GM10248 (cell line): Measurements from ENCODE around the gene RALGPS2.

Source experiments
- CTCF ChIA-PET: fragments of 300-600 bp; sonication (Branson Sonifier 250); formaldehyde crosslinking; extraction: SDS; loops from one replicate; lab custom pipeline; 2021; ENCODE audit warnings: antibody characterized with exemption; lab: Yijun Ruan, JAX
- POLR2A ChIA-PET: fragments of 350-650 bp; sonication (Branson Sonifier 250); formaldehyde crosslinking; extraction: SDS; loops from one replicate; lab custom pipeline; 2020; ENCODE audit warnings: antibody characterized with exemption; lab: Yijun Ruan, JAX
- DNase-seq: peaks from one replicate; pipeline ENCODE4 v3.0.0; 2012; ENCODE audit errors: extremely low spot score
- TF ChIP-seq, protein P1 (sequence below): IDR thresholded peaks from 2 replicates; pipeline ENCODE4 v1.5.1; 2012; ENCODE audit warnings: mild to moderate bottlenecking, low read depth; ENCODE audit errors: extremely low read depth, missing control alignments, control extremely low read depth

Gene RALGPS2

DNA sequence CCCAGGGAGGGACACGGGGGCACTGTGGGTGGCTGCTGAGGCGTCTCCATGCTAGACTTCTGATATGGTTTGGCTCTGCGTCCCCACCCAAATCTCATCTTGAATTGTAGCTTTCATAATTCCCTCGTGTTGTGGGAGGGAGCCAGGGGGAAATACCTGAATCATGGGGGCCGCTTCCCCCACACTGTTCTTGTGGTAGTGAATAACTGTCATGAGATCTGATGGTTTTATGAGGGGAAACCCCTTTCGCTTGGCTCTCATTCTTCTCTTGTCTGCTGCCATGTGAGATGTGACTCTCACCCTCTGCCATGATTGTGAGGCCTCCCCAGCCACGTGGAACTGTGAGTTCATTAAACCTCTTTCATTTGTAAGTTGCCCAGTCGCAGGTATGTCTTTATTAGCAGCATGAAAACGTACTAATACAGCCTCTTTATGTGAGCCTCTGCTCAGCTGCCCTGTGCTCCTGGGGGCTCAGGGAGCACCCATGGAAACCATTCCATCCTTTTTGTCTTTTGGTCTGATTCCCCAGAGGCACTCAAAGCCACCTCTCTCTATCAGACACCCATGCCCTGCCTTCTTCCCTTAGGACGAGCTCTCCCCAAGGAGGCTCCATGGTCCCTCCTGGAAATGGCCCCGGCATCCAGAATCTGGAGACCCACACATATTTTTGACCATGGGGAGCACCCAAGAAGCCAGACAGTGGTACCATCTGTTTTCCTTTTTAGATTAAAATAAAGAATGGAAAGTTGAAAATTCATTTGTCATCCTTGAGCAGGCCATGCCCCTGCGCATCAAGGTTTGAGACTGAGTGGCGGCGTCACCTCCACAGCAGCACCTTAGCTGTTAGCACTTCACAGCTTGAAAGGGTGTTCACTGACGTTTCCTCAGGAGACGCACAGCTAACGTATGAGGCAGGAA, 234.8 kb downstream of the RALGPS2 start:
- DNase-seq: no peak
- CTCF ChIA-PET: no interaction called here
- POLR2A ChIA-PET: no interaction called here
- TF ChIP-seq, protein P1, sequence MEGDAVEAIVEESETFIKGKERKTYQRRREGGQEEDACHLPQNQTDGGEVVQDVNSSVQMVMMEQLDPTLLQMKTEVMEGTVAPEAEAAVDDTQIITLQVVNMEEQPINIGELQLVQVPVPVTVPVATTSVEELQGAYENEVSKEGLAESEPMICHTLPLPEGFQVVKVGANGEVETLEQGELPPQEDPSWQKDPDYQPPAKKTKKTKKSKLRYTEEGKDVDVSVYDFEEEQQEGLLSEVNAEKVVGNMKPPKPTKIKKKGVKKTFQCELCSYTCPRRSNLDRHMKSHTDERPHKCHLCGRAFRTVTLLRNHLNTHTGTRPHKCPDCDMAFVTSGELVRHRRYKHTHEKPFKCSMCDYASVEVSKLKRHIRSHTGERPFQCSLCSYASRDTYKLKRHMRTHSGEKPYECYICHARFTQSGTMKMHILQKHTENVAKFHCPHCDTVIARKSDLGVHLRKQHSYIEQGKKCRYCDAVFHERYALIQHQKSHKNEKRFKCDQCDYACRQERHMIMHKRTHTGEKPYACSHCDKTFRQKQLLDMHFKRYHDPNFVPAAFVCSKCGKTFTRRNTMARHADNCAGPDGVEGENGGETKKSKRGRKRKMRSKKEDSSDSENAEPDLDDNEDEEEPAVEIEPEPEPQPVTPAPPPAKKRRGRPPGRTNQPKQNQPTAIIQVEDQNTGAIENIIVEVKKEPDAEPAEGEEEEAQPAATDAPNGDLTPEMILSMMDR: no peak

DNA sequence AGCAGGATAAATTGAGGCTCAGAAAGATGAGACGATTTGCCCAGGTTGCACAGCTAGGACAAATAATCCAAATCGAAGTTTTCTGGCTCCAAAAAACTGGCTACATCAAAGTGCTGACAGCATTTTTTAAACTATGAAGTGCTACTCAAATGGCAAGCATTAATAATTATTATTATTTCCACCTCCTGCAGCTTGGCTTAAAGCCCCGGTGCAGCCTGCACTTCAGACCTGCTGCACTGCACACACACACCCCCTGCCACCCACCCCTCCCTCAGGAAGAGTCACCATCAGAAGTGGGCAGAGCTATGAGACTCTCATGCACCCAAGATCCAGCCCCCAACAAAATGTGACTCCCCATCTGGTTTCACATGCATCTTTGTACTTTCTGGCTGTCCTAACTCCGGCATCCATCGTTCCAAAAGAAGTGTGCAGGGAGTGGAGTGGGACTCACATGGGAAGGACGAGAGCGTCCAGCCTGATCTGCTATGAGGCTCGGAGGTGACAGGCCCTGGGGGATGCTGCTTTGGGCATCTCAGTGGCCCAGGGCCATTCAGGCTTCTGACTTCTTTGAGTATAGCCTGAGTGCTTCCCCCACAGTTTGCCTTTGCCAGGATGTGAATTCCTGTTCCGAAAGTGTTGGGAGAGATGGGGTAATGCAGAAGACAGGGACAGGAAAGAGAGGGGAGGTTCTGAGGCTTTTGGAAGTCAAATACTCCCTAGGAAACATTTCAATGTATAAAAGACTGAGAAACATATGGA, 235.6 kb downstream of the RALGPS2 start:
- ChIA-PET POLR2A (no interaction called here), CTCF (no interaction called here)
- DNase-seq: no peak
- TF ChIP-seq, protein P1: no peak

DNA sequence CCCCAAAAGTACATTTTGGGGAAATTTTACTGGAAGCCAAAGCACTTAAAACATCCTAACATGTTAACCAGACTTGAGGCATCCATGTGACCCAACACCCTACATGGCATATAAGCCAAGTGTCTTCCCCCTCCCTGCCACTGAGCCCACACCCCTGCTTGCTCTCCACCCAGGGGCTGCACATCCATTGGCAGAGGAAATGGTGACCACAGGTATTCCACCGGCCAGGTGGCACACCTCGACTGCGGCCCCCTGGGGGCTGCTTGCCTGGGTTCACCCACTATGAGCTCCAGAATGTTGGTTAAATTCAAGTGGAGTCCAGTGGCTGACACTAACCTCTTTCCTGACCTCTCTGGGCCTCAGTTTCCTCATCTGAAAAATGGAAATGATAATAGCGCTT, 236.3 kb downstream of the RALGPS2 start:
- DNase-seq: no peak
- ChIA-PET CTCF (no interaction called here), POLR2A (no interaction called here)
- TF ChIP-seq, protein P1: no peak

DNA sequence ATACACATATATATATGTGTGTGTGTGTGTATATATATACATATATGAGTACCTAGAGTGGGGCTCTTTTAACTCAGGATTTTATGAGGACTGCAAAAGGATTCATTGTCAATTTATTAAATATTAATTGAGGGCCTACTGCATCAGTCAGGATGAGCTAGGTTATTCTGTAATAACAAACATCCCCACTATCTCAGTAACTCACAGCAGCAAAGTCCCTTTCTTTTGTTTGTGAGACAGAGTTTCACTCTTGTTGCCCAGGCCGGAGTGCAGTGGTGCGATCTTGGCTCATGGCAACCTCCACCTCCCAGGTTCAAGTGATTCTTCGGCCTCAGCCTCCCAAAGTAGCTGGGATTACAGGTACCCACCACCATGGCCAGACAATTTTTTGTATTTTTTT, 236.8 kb downstream of the RALGPS2 start:
- ChIA-PET POLR2A (no interaction called here), CTCF (no interaction called here)
- DNase-seq: no peak
- TF ChIP-seq, protein P1: no peak

DNA sequence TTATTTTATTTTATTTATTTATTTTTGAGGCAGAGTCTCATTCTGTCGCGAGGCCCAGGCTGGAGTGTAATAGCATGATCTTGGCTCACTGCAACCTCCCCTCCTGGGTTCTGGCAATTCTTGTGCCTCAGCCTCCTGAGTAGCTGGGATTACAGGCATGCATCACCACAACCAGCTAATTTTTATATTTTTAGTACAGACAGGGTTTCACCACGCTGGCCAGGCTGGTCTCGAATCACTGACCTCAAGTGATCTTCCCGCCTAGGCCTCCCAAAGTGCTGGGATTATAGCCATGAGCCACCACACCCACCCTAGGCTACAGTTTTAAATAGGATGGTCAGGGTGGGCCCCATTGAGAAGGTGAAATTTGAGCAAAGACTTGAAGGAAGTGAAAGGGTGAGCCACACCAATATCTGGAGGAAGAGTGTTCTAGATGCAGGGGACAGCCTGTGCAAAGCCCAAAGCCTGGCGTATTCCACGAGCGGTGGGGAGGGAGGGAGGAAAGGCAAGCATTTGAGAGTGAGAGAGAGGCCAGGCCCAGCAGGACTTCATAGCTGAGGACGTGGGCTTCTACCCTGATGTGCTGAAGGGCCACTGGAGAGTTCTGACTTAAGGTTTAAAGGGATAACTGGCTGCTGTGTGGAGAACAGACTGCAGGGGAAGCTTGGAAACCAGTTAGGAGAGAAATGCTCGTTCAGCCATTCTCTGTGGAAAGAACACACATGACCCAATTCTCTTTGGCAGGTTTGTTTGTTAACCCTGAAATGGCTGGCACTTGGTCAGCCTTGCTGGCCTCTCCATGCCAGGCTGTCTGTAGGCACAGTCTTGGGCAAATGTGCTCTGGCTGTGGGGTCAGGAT, 238.0 kb downstream of the RALGPS2 start:
- ChIA-PET POLR2A (no interaction called here), CTCF (no interaction called here)
- DNase-seq: no peak
- TF ChIP-seq, protein P1: no peak
